A673 (cell line): ENCODE results near the gene RAP1B.

Experiments used
- CTCF ChIP-seq: fragments of 300-800, 200-600 bp; sonication (generic); conservative IDR thresholded peaks from 2 replicates; pipeline ENCODE4 v1.5.1; 2017; ENCODE audit warnings: low read depth, mild to moderate bottlenecking, antibody characterized with exemption, low read length, moderate library complexity, mixed read lengths
- EZH2 ChIP-seq: fragments of 200-600 bp; sonication (generic); IDR thresholded peaks from 2 replicates; pipeline ENCODE4 v1.6.1; 2017; ENCODE audit warnings: borderline replicate concordance, low read depth, mild to moderate bottlenecking, mixed read lengths, antibody characterized with exemption, low read length; ENCODE audit not compliant: poor library complexity, severe bottlenecking

- no peak for TF ChIP-seq CTCF
- TF ChIP-seq EZH2 = no peak
These were observed 32.8 kb upstream of the RAP1B start for GRCh38 chr12:68577949-68578348.
